IMR-90 (cell line): ENCODE data around the gene OSTN. TPM values are rescaled to one million over a fixed set of nuclear protein-coding genes. Genes with fewer than 3 reads are reported as not detected.

Source experiments
- ATAC-seq: fragments of 200-7000 bp; cut with Tn5 transposase; 2 replicates; pipeline ENCODE4 v1.9.1; 2020; ENCODE audit warnings: low read depth, mild to moderate bottlenecking, moderate library complexity
- BruUV-seq: library from RNA; stranded (reverse); fragments of 400-500 nt; replicated peaks from 2 replicates; lab custom pipeline; 2021; lab: Mats Ljungman, UMichigan
- CTCF ChIA-PET: fragments of 300-600 bp; formaldehyde crosslinking; extraction: SDS; loops from one replicate; lab custom pipeline; 2021; ENCODE audit warnings: antibody characterized with exemption; lab: Yijun Ruan, JAX
- POLR2A ChIA-PET: fragments of 300-600 bp; sonication (Branson Sonifier 250); formaldehyde crosslinking; loops from one replicate; lab custom pipeline; 2022; ENCODE audit warnings: antibody characterized with exemption; ENCODE audit not compliant: unreplicated experiment; lab: Charles Lee
- DNase-seq: peaks from one replicate; pipeline ENCODE4 v3.0.0; 2013
- H2AFZ ChIP-seq: replicated peaks from 2 replicates; pipeline ENCODE3; 2013; ENCODE audit warnings: low read length, mild to moderate bottlenecking; ENCODE audit not compliant: poor library complexity
- H2AK5ac ChIP-seq: 2 replicates; pipeline ENCODE4 v1.6.1; 2013; ENCODE audit warnings: low read depth, low read length, inconsistent platforms
- H2AK9ac ChIP-seq: replicated peaks from 2 replicates; pipeline ENCODE3; 2013; ENCODE audit warnings: mild to moderate bottlenecking, low read depth, low read length, moderate library complexity; ENCODE audit not compliant: poor library complexity
- H2BK120ac ChIP-seq: 2 replicates; pipeline ENCODE4 v1.6.1; 2013; ENCODE audit warnings: low read depth, low read length, inconsistent platforms
- H2BK15ac ChIP-seq: 3 replicates; pipeline ENCODE4 v1.6.1; 2013; ENCODE audit warnings: low read depth, low read length, inconsistent platforms
- H2BK20ac ChIP-seq: 2 replicates; pipeline ENCODE4 v1.6.1; 2013; ENCODE audit warnings: low read depth, mild to moderate bottlenecking, inconsistent platforms, low read length, moderate library complexity
- H2BK5ac ChIP-seq: 2 replicates; pipeline ENCODE4 v1.6.1; 2013; ENCODE audit warnings: mild to moderate bottlenecking, low read depth, low read length, inconsistent platforms; ENCODE audit not compliant: poor library complexity, severe bottlenecking
- H3K14ac ChIP-seq: replicated peaks from 2 replicates; pipeline ENCODE4 v1.6.1; 2013; ENCODE audit warnings: low read depth, low read length, inconsistent platforms
- H3K18ac ChIP-seq: 2 replicates; pipeline ENCODE4 v1.6.1; 2013; ENCODE audit warnings: low read depth, low read length, control low read depth
- H3K23ac ChIP-seq: 2 replicates; pipeline ENCODE4 v1.6.1; 2013; ENCODE audit warnings: low read depth, low read length, inconsistent platforms
- H3K27ac ChIP-seq: 2 replicates; pipeline ENCODE4 v1.5.1; 2013; ENCODE audit warnings: mild to moderate bottlenecking, control low read depth, low read length; ENCODE audit not compliant: insufficient read depth
- H3K27me3 ChIP-seq: 2 replicates; pipeline ENCODE4 v1.6.1; 2013; ENCODE audit warnings: low read length; ENCODE audit not compliant: control insufficient read depth, insufficient read depth
- H3K36me3 ChIP-seq: 2 replicates; pipeline ENCODE4 v1.6.1; 2013; ENCODE audit warnings: low read length, mixed read lengths; ENCODE audit not compliant: control insufficient read depth, insufficient read depth
- H3K4ac ChIP-seq: 2 replicates; pipeline ENCODE4 v1.6.1; 2013; ENCODE audit warnings: low read depth, low read length, inconsistent platforms
- H3K4me1 ChIP-seq: 2 replicates; pipeline ENCODE4 v1.6.1; 2013; ENCODE audit warnings: low read length, mixed read lengths; ENCODE audit not compliant: control insufficient read depth, insufficient read depth
- H3K4me2 ChIP-seq: 2 replicates; pipeline ENCODE4 v1.6.1; 2013; ENCODE audit warnings: low read depth, mild to moderate bottlenecking, control low read depth, low read length, moderate library complexity
- H3K4me3 ChIP-seq: 2 replicates; pipeline ENCODE4 v1.5.1; 2013; ENCODE audit warnings: low read depth, mild to moderate bottlenecking, control low read depth, low read length, moderate library complexity; ENCODE audit not compliant: insufficient read depth
- H3K56ac ChIP-seq: 2 replicates; pipeline ENCODE4 v1.6.1; 2013; ENCODE audit warnings: low read length, inconsistent platforms; ENCODE audit not compliant: insufficient read depth; ENCODE audit errors: extremely low read depth
- H3K79me1 ChIP-seq, 2 experiments: 2 replicates each; pipeline ENCODE4 v1.6.1; 2013; ENCODE audit warnings: low read length in 2 of 2, inconsistent platforms in 1 of 2, low read depth in 1 of 2
- H3K9ac ChIP-seq: 2 replicates; pipeline ENCODE4 v1.6.1; 2013; ENCODE audit warnings: low read depth, low read length, control low read depth
- H3K9me1 ChIP-seq: 2 replicates; pipeline ENCODE4 v1.6.1; 2013; ENCODE audit warnings: low read length, inconsistent platforms; ENCODE audit not compliant: insufficient read depth
- H3K9me3 ChIP-seq: 2 replicates; pipeline ENCODE4 v1.6.1; 2013; ENCODE audit warnings: low read length; ENCODE audit not compliant: control insufficient read depth, insufficient read depth
- H4K20me1 ChIP-seq: 2 replicates; pipeline ENCODE4 v1.6.1; 2013; ENCODE audit warnings: low read length, inconsistent platforms; ENCODE audit not compliant: insufficient read depth
- H4K5ac ChIP-seq: 2 replicates; pipeline ENCODE4 v1.6.1; 2013; ENCODE audit warnings: mild to moderate bottlenecking, low read depth, low read length, control low read depth
- H4K8ac ChIP-seq, 2 experiments: 2 replicates each; pipeline ENCODE4 v1.6.1; 2013; ENCODE audit warnings: low read depth in 2 of 2, low read length in 2 of 2, control low read depth in 1 of 2, inconsistent platforms in 1 of 2
- H4K91ac ChIP-seq: 2 replicates; pipeline ENCODE4 v1.6.1; 2013; ENCODE audit warnings: low read depth, low read length, inconsistent platforms; ENCODE audit not compliant: insufficient read depth
- CHD1 ChIP-seq: IDR thresholded peaks from 2 replicates; pipeline ENCODE4 v1.6.1; 2012; ENCODE audit warnings: low read depth, low read length, improper control_type of control experiment
- FOS ChIP-seq: fragments of 150-350 bp; IDR thresholded peaks from 2 replicates; pipeline ENCODE4 v1.6.1; 2016; ENCODE audit warnings: low read depth, low read length
- MAZ ChIP-seq: IDR thresholded peaks from 2 replicates; pipeline ENCODE4 v1.6.1; 2012; ENCODE audit warnings: low read depth, mild to moderate bottlenecking, low read length, improper control_type of control experiment, moderate library complexity, borderline replicate concordance
- USF2 ChIP-seq: fragments of 150-350 bp; IDR thresholded peaks from 2 replicates; pipeline ENCODE4 v1.6.1; 2017; ENCODE audit warnings: mild to moderate bottlenecking, antibody characterized with exemption, low read length, low read depth
- WGBS, 2 experiments: methylation state at CpG; one replicate each; pipeline versions ENCODE4 v1.1.5 to v1.1.7; 2013; ENCODE audit warnings: missing lambda C conversion rate in 2 of 2; ENCODE audit not compliant: insufficient read length in 1 of 2; ENCODE audit errors: extremely low coverage in 2 of 2; 5-methylcytosine and 5-hydroxymethylcytosine counted together
- dilution Hi-C: fragments of 300-500 bp; cut with HindIII; formaldehyde crosslinking; loops from one replicate; pipeline ENCODE4 v1.14.3; 2018; ENCODE audit warnings: low sequenced_read_pairs; ENCODE audit not compliant: unreplicated experiment
- in situ Hi-C: fragments of 300-500 bp; cut with MboI; formaldehyde crosslinking; loops from 3 replicates; pipeline ENCODE4 v1.14.3; 2019; ENCODE audit warnings: low sequenced_read_pairs, inconsistent platforms, mixed read lengths
- intact Hi-C: fragments of 100-400 bp; cut with micrococcal nuclease; formaldehyde crosslinking; loops from 2 replicates; pipeline ENCODE4 v1.10.0; 2022
- polyA plus RNA-seq, 3 experiments: library from polyadenylated mRNA; depleted of rRNA; stranded (reverse); fragments of >200 nt; gene quantifications; 2 replicates each; pipeline ENCODE4 v1.2.3, GENCODE V29; 2012; ENCODE audit warnings: low replicate concordance in 1 of 3
- total RNA-seq: library from RNA; depleted of rRNA; stranded (reverse); fragments of >200 nt; gene quantifications from 2 replicates; pipeline ENCODE4 v1.2.3, GENCODE V29; 2012

Gene OSTN
- total and polyA plus RNA-seq, 2 of the 4 experiments (the other 2 are of a cell fraction) = not detected

- Histone ChIP-seq H2AK9ac (no peak overlapping the region), H3K36me3 (no peaks in the 10 kb centered on the region), H3K4me3 (no peak overlapping the region), H4K5ac (no peak overlapping the region), H2BK5ac (no peak overlapping the region), H3K79me1 (no peaks in the 10 kb centered on the region), H3K4me1 (no peaks in the 10 kb centered on the region), H3K9me1 (no peaks in the 10 kb centered on the region), H3K27ac (no peak overlapping the region), H4K20me1 (no peaks in the 10 kb centered on the region), H3K14ac (no peak overlapping the region), H2AFZ (no peak overlapping the region), H3K9ac (no peak overlapping the region), H2AK5ac (no peak overlapping the region), H3K27me3 (no peaks in the 10 kb centered on the region), H3K18ac (no peak overlapping the region), H2BK15ac (no peak overlapping the region), H3K23ac (no peak overlapping the region), H3K9me3 (no peaks in the 10 kb centered on the region), H3K4ac (no peak overlapping the region), H4K91ac (no peak overlapping the region), H2BK120ac (no peak overlapping the region), H3K56ac (no peak overlapping the region), H4K8ac (no peak overlapping the region), H2BK20ac (no peak overlapping the region), H3K4me2 (no peak overlapping the region)
- TF ChIP-seq USF2 = no peak
- TF ChIP-seq CHD1 = no peak
- TF ChIP-seq MAZ = no peak
- no peak for TF ChIP-seq FOS
- in situ Hi-C loops (no loop called here), dilution Hi-C loops (no loop called here), intact Hi-C loops (no loop called here)
- ChIA-PET POLR2A (no interaction called here), CTCF (no interaction called here)
- no CpG with 5 or more reads among the region's 1 CpG for WGBS, 2 experiments
- no peak for ATAC-seq
- no peak for DNase-seq
- BruUV-seq = no TSS peak
Measured at GRCh38 chr3:191217301-191217700, 18.3 kb downstream of the OSTN start.
